Fibroblast of peridontal ligament (primary cell): ENCODE results near the gene ASXL2.
A peak's percentile ranks its signal among the peaks of the same experiment; 100 is the strongest.
"Not testable (repeated sequence)": the region's sequence is repeated elsewhere in the genome, so short reads cannot be mapped to it uniquely, and the experiment has no call there.

Source experiments
- DNase-seq: peaks from one replicate; pipeline ENCODE4 v3.0.0-alpha.2; 2010; ENCODE audit errors: extremely low read depth

Gene ASXL2

DNA sequence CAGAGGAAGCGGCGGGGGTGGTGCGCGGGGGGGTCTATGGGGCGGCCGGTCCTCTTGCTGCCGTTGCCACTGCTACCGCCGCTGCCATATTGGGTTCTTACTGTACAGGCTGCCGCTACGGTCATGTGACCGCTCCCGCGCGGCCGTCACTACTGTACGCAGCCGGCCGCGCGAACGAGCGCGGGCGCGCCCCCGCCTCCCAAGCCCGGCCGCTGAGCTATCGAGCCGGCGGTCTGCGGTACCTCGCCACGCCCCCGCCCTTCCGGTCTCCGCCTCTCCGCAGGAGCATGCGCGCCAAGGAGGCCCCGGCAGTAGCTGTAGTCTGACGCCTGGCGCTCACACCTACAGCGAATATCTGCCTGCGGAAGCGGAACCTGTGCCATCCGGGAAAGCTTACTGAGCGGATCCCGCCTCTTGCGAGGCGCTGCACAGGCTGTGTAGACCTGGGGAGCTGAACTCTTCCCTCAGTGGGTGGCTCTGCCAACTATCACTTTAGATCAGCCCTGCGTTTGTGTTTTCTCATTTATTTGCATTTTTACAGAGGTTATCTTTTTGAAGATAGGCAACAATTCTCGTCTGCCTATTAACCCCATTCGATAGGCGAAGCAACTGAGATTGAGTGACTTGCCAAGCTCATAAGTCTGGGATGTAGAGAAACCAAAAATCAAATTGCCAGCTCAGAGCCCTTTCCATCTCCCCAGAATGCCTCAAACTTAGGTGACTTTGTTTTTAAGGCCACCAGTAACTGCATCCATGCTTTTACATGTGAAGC lies at the start of gene ASXL2:
Gene ASXL2 (minus strand): TSS at position 127 of the 772 bp plus-strand sequence. CDS start 265 bp downstream, outside the sequence.
- peak; percentile 90 for DNase-seq

DNA sequence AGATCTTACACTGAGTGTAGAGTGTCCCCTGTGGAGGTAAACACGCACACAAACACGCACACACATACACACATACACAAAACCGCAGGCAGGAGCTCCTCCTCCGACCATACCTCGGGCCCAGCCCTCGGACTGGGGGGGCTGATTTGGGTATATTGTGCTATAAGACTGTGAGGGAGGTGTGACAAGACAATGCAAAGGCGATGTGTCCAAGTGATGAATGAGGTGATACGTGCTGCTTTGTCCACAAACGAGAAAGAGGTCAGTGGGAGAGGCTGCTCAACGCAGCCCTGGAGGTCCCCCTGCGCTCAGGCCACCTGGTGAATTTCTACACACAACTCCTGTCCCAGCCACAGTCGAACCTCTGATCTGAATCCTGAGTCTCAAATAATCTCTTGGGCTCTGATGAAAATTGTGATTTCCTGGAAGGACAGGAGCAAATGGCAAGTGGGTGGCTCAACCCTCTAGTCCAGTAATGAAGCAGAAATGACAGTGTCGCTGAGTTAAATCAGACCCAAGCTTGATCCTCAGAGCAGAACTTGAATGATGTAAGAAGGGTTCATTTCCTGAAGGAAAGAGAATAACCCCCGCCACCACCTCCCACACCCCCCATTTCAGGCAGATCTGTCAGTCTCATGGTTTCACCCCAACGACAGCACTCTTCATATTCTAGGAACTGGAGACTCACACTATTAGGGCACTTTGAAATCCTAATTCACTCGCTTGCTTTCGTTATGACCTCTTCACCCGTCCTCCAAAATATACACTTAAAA lies 48.9 kb upstream of the ASXL2 start:
- no peak for DNase-seq

DNA sequence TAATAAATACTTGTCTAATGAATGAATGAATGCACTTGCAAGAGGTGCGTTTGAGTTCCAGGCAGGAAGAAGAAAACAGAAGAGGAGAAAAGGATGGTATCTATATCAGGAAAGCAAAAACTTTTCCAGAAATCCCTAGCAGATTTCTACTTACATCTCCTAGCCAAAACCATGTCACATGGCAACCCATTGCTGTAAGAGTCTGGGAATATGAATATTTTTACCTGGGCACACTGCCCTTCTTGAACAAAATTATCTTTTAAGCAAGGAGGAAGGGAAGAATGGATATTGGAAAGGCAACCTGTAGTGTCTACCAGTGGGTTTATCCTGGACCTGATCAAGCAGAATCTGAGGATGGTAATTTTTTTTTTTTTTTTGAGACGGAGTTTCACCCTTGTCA lies 44.2 kb upstream of the ASXL2 start:
- no peak for DNase-seq

DNA sequence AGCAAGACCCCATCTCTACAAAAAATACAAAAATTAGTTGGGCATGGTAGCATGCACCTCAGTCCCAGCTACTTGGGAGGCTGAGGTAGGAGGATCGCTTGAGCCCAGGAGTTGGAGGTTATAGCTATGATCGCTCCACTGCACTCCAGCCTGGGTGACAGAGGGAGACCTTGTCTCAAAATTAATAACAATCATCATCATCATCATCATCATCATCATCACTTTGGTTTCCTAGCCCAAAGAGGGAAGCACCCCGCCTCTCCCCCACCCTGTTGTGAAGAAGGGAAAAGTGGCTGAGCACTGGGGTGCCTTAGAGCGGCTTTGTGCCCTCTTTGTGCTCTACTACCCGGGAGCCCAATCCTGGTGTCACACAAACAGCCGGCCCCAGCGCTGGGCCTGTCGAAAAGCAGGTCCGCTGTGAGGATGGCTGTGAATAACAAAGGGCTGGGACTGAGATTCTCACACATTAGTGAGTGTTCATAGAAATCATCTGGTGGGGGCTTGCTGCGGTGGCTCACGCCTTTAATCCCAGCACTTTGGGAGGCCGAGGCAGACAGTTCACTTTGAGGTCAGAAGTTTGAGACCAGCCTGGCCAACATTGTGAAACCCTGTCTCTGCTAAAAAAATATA lies 42.6 kb upstream of the ASXL2 start:
- no peak for DNase-seq

DNA sequence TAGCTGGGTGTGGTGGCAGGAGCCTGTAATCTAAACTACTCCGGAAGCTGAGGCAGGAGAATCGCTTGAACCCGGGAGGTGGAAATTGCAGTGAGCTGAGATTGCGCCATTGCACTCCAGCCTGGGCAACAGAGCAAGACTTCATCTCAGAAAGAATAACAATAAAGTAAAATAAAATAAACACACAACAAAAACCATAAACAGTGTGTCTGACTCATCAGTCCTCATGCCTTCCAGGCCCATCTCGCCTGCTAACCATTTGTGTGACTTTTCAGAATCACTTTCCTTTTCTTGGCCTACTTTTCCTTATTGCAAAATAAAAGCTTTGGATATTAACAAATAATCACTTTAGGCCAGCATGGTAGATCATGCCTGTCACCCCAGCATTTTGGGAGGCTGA lies 42.0 kb upstream of the ASXL2 start:
- DNase-seq, result peak; percentile 92

DNA sequence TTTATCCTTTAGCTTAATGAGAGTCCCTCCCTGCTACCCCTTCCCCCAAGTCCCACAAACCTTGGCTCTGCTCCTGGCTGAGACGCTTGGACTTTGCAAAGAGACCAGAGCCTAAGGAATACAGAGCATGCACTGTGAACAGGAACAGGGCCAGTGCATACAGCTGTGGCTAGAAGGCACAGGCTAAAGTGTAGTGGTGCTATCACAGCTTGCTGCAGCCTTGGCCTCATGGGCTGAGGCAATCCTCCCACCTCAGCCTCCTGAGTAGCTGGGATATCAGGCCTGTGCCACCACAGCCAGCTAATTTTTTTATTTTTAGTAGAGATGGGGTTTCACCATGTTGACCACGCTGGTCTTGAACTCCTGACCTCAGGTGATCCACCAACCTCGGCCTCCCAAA lies 39.5 kb upstream of the ASXL2 start:
- DNase-seq, result peak; percentile 12

DNA sequence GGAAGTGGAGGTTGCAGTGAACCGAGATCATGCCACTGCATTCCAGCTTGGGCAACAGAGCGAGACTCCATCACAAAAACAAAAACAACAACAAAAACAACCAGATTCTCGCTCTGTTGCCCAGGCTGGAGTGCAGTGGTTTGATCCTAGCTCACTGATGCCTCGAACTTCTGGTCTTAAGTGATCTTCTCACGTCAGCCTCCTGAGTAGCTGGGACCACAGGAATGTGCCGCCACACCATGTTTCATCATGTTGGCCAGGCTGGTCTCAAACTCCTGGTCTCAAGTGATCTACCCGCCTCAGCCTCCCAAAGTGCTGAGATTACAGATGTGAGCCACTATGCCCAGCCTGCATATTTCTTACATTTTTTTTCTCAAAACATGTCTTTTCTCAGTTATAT lies 39.1 kb upstream of the ASXL2 start:
- peak; percentile 64 for DNase-seq

DNA sequence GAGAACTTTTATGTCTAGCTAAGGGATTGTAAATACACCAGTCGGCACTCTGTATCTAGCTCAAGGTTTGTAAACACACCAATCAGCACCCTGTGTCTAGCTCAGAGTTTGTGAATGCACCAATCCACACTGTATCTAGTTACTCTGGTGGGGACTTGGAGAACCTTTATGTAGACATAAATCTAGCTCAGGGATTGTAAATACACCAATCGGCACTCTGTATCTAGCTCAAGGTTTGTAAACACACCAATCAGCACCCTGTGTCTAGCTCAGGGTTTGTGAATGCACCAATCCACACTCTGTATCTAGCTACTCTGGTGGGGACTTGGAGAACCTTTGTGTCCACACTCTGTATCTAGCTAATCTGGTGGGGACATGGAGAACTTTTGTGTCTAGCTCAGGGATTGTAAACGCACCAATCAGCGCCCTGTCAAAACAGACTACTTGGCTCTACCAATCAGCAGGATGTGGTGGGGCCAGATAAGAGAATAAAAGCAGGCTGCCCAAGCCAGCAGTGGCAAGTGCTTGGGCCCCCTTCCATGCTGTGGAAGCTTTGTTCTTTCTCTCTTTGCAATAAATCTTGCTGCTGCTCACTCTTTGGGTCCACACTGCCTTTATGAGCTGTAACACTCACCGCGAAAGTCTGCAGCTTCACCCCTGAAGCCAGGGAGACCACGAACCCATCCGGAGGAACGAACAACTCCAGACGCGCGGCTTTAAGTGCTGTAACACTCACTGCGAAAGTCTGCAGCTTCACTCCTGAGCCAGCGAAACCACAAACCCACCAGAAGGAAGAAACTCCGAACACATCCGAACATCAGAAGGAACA lies 37.9 kb upstream of the ASXL2 start:
- not testable (repeated sequence) for DNase-seq

DNA sequence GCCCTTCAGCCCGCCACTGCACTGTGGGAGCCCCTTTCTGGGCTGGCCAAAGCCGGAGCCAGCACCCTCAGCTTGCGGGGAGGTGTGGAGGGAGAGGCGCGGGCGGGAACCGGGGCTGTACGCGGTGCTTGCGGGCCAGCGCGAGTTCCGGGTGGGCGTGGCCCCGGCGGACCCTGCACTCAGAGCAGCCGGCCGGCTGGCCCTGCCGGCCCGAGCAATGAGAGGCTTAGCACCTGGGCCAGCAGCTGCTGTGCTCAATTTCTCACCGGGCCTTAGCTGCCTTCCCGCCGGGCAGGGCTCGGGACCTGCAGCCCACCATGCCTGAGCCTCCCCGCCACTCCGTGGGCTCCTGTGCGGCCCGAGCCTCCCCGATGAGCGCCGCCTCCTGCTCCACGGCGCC lies 37.1 kb upstream of the ASXL2 start:
- DNase-seq, result not testable (repeated sequence)

DNA sequence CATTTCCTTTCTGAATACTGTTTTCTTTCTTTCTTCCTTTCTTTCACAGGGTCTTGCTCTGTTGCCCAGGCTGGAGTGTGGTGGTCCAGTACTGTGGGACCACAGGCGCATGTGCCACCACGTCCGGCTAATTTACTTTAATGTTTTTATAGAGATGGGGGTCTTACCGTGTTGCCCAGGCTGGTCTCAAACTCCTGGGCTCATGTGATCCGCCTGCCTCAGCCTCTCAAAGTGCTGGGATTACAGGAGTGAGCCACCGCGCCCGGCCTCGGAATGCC lies 35.3 kb upstream of the ASXL2 start:
- DNase-seq, result not testable (repeated sequence)

DNA sequence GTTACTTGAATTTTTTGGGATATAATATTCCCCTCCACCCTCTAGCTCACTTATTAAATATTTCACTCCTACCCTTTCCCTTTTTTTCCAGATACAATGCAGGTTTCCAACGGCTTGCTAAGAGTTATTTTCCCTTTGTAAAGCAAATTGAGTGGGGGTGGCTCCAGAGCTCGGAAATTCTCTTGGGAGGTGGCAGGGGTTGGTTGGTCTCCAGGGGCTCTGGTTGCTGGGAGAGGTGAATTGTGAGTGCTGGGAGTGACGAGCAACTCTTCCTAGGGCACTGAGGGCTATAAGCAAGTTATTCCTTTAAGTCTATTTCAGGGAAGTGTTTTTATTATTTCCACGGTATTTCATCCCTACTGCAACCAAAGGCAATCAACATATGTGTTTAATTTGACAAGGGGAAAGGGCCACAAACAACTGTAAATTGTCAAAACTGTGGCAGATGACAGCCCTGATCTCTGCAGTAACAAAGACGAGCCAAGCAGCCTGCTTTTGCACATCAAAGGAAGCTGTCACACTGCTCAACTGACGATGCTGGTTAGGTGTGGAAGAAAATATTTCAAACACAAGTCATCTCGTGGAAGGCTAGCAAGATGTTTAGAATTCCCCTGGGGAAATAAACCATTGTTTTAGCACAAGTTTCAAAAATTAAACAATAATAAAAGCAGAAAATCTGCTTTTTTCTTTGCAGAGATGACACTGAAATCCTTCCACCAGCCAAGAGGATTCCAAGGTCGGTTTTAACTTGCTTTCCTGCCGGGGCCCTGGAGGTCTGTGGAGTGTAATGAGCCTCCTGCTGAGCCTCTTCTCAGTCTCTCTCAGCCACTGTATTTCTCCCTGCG lies 34.8 kb upstream of the ASXL2 start:
- peak; percentile 52 for DNase-seq

DNA sequence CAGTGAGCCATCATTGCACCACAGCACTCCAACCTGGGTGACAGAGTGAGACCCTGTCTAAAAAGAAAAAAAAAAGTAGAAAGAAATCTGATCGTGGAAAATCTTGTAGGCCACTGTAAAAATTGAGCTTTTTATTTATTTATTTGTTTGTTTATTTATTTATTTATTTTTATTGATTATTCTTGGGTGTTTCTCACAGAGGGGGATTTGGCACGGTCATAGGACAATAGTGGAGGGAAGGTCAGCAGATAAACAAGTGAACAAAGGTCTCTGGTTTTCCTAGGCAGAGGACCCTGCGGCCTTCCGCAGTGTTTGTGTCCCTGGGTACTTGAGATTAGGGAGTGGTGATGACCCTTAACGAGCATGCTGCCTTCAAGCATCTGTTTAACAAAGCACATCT lies 31.3 kb upstream of the ASXL2 start:
- not testable (repeated sequence) for DNase-seq

DNA sequence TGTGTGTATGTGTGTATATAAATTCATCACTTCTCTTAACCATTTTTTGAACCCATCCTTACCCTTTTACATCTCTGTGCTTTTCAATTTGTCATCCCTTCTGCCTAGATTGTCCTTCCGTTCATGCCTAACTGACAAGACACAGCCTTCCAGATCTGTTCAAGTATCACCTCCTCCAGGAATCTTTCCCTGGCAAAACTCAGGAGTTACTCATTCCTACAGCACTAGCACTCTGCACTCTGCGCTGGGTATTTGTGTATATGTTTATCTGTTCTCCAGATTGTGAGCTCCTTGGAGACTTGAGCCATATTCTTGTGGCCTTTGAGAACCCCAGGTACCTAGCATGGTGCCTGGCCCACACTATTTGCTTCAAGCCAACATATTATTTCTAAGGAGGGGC lies 26.8 kb upstream of the ASXL2 start:
- DNase-seq, result no peak

DNA sequence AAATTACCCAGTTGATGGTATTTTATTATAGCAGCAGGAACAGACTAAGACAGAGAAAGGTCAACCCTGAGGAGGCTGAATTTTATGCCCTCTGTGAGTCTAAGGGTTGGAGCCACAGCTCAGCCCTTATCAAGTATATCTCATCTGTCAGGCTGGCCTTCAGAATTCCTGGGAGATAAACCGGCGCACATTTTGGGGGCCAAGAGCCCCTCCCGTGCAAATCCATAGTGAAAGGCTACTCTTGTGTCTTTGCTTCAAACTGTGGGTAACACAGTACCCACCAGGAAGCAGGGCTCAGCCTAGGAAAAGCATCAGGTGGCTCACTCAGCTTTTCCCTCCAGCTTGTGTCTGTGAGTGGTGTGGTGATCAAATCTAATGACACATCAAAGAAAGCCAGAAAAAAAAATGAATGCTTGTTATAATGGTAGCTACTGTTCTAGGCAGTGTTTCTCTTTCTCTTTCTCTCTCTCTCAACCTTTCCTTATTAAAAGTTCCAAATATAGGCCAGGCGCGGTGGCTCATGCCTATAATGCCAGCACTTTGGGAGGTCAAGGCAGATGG lies 25.0 kb upstream of the ASXL2 start:
- DNase-seq, result no peak

DNA sequence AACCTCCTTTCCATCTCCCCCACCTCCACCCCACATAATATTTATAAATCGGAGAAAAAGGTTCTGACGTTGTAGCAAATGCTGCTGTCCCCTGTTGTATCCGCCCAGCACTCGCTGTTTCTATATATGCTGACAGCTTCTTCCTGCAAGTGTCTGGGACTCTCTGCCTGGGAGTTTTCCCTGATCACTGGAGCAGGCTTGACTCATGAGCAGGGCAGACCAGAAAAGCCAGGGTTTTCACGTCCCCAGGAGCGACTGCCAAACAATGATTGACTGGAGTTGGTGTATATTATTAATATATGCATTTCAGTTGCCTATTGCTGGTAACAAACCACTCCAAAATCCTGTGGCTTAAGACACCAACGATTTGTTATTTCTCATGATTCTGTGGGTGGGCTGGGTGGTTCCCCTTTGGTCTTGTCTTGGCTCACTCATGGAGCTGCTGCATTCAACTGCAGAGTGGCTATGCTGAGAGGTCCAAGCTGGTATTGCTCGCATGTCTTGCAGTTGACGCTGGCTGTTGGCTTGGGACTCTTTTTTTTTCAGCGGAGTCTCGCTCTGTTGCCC lies 21.2 kb upstream of the ASXL2 start:
- peak; percentile 43 for DNase-seq

DNA sequence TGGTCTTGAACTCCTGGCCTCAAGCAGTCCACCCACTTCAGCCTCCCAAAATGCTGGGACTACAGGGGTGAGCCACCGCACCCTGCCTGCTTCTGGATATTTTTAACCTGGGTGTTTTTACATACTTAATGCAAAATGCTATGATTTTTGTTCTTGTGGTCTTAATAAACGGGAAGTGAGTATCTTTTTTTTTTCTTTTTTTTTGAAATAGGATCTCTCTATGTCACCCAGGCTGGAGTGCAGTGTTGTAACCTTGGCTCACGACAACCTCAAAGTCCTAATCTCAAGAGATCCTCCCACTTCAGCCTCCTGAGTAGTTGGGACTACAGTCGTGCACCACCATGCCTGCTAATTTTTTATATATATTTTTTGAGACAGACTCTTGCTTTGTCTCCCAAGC lies 19.2 kb upstream of the ASXL2 start:
- no peak for DNase-seq

DNA sequence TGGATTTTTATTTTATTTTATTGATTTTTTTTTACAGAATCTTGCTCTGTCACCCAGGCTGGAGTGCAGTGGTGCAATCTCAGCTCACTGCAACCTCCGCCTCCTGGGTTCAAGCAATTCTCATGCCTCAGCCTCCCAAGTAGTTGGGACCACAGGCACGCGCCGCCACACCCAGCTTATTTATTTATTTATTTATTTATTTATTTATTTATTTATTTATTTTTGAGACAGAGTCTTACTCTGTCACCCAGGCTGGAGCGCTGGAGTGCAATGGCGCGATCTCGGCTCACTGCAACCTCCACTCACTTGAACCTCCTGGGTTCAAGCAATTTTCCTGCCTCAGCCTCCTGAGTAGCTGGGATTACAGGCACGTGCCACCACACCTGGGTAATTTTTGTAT lies 18.0 kb upstream of the ASXL2 start:
- not testable (repeated sequence) for DNase-seq

DNA sequence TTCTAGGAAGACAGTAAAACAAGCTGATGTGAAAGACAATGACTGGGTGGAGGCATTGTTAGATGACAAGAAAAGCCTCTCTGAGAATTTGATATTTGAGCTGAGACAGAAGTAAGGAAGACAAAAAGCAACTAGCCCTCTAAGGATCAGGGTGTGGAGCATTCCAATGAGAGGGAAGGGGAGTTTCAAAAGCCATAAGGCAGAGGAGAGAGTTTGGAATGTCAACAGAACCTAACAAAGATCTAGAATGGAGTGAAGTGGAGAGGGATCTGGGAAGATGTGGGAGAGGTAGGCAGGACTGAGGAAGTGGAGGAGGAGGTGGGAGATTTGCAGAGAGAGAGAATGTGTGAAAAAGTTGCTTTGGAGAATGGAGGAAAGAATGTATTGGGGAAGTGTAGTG lies 17.3 kb upstream of the ASXL2 start:
- DNase-seq, result no peak

DNA sequence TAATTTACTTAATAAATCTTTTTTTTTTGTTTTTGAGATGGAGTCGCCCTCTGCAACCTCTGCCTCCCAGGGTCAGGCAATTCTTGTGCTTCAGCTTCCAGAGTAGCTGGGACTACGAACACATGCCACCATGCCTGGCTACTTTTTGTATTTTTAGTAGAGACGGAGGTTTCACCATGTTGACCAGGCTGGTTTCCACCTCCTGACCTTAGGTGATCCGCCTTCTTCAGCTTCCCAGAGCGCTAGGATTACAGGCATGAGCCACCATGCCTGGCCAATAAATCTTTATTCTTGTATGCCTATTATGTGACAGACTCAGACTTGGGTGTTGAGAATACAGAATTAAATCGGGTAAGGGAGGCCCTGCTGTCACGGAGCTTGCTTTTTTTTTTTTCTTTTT lies 16.7 kb upstream of the ASXL2 start:
- no peak for DNase-seq

DNA sequence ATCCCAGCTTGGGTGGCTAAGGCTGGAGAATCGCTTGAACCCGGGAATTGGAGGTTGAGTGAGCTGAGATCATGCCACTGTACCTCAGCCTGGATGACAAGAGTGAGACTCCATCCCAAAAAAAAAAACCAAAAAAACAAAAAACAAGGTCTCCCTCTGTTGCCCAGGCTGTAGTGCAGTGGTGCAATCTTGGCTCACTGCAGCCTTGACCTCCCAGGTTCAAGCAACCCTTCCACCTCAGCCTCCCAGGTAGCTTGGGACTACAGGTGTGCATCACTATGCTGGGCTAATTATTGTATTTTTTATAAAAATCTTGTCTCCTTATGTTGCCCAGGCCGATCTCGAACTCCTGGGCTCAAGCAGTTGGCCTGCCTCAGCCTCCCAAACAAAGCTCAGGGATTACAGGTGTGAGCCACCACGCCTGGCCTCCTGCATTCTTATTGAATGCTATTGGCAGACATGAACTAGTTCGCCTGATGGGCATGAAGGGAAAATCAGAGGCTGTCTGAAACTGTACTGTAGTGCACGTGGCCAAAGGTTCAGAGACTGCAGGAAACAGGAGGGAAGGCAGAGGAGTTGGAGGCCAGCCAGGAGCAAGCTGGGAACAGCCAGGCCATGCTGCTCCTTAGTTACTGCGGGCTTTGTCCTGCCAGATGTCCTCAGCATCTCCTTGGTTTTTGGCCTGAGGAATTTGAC lies 16.0 kb upstream of the ASXL2 start:
- no peak for DNase-seq
